Testis (tissue), 3 donors: Measurements from ENCODE around the gene CDH23. TPM values are rescaled to one million over a fixed set of nuclear protein-coding genes. Genes with fewer than 3 reads are reported as not detected.

Source experiments
- DNase-seq: peaks from one replicate; pipeline ENCODE4 v3.0.0-alpha.2; 2019
- H3K27ac ChIP-seq, 2 donors: fragments of 200-600 bp; sonication (generic); one replicate each; pipeline ENCODE4 v1.5.1; 2019
- H3K27me3 ChIP-seq: fragments of 200-600 bp; sonication (generic); one replicate; pipeline ENCODE4 v1.5.1; 2019
- H3K36me3 ChIP-seq: fragments of 200-600 bp; sonication (generic); one replicate; pipeline ENCODE4 v1.5.1; 2017; ENCODE audit warnings: low read depth; ENCODE audit errors: missing control alignments
- H3K4me1 ChIP-seq: fragments of 200-600 bp; sonication (generic); one replicate; pipeline ENCODE4 v1.5.1; 2019
- H3K4me3 ChIP-seq, 2 donors: fragments of 200-600 bp; sonication (generic); one replicate each; pipeline ENCODE4 v1.5.1; 2017 to 2019
- H3K9me3 ChIP-seq: fragments of 200-600 bp; sonication (generic); one replicate; pipeline ENCODE4 v1.5.1; 2017
- POLR2A ChIP-seq: fragments of 450-650 bp; IDR thresholded peaks from one replicate; pipeline ENCODE4 v1.6.1; 2017; ENCODE audit warnings: antibody characterized with exemption, mild to moderate bottlenecking, moderate library complexity
- WGBS, 2 donors: methylation state at CpG; one replicate each; pipeline ENCODE4 v1.1.5; 2018; 5-methylcytosine and 5-hydroxymethylcytosine counted together
- intact Hi-C: fragments of 100-400 bp; cut with DNase I; formaldehyde crosslinking; loops from one replicate; pipeline ENCODE4 v1.15.1; 2023; ENCODE audit warnings: low total_unique reads
- polyA plus RNA-seq: library from polyadenylated mRNA; stranded (reverse); fragments of 350-450 nt; fragmentation: Illumina TruSeq; extraction: RNeasy Lipid Tissue Mini Kit (QIAGEN cat#74804); gene quantifications from one replicate; pipeline ENCODE4 v1.2.3, GENCODE V29; 2014; ENCODE audit warnings: low read depth, low replicate concordance; ENCODE audit not compliant: insufficient read depth
- total RNA-seq, 2 donors: library from RNA; depleted of rRNA; stranded (reverse); fragments of >200 nt; gene quantifications; one replicate each; pipeline ENCODE4 v1.2.3, GENCODE V29; 2016
- TF ChIP-seq, protein P1 (sequence below), 3 experiments: fragments of 450-650 bp in 2 of 3; fragments of 200-600 bp in 1 of 3; sonication (generic) in 1 of 3; IDR thresholded peaks; one replicate each; pipeline ENCODE4 v1.5.1; 2016 to 2019; ENCODE audit warnings: antibody characterized with exemption in 3 of 3, mild to moderate bottlenecking in 2 of 3, moderate library complexity in 1 of 3

Gene CDH23
- total and polyA plus RNA-seq, 3 donors from 2014 or later: 29.8 to 125 (median 81.7) TPM

DNA sequence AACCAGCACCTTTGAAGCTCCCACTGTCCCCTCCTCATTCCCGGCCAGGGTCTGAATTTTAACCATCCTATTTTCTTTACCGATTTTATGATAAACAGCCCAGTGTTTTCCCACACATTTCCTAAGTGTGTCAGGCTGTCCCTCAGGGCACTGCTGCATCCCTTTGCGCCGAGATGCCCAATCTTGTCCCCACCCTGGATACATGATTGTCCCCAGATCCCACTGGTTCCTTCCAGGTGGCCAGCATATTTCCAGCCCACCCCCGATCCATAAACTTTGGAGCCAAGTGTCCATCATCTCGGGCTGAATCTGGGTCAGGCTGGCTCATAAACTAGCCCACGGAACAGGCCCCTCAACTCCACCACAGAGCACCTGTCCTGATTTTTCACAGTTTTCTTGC is 137.2 kb downstream of the CDH23 start:
- intact Hi-C loops: no loop called here
- no peaks in the 10 kb centered on the region for H3K9me3 ChIP-seq
- WGBS, 2 donors: 94 to 96% methylated on average over 7 of the region's 7 CpGs
- H3K27ac ChIP-seq: no peak overlapping the region
- H3K4me1 ChIP-seq: no peaks in the 10 kb centered on the region
- no peak for TF ChIP-seq POLR2A
- TF ChIP-seq, protein P1, sequence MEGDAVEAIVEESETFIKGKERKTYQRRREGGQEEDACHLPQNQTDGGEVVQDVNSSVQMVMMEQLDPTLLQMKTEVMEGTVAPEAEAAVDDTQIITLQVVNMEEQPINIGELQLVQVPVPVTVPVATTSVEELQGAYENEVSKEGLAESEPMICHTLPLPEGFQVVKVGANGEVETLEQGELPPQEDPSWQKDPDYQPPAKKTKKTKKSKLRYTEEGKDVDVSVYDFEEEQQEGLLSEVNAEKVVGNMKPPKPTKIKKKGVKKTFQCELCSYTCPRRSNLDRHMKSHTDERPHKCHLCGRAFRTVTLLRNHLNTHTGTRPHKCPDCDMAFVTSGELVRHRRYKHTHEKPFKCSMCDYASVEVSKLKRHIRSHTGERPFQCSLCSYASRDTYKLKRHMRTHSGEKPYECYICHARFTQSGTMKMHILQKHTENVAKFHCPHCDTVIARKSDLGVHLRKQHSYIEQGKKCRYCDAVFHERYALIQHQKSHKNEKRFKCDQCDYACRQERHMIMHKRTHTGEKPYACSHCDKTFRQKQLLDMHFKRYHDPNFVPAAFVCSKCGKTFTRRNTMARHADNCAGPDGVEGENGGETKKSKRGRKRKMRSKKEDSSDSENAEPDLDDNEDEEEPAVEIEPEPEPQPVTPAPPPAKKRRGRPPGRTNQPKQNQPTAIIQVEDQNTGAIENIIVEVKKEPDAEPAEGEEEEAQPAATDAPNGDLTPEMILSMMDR (IDR thresholded peaks at IDR 0.05): no peak
- no peak for DNase-seq
- no peaks in the 10 kb centered on the region for H3K36me3 ChIP-seq
- no peaks in the 10 kb centered on the region for H3K27me3 ChIP-seq
- no peak overlapping the region for H3K4me3 ChIP-seq

DNA sequence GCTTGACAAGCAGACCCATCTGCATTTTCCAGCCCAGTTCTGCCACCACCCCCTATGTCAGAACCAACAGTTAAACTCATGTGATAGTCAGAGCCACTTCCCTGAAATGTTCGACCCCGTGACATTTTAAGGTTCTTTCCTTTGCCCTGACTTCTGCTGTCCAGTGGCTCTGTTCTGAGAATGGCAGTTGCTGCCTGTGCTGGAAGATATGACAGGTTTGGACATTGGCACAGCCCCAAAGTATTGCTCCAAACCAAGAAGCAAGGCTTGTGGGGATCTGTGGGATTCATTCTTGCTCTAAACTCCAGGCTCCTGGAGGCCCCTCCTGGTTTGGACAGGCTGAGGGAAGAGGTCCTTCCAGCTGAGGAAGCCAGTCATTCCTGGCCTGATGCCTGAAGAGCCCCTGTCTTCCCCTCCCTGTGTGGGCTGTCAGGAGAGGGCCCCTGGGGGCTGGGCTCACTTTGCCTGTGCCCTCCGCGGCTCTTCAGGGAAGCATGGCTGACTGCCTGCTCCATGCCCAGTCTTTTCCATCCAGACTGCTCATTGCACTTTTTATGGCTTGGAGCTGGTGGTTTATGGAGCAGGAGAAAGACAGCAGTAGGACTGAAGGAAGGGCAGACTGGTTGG is 138.0 kb downstream of the CDH23 start:
- Histone ChIP-seq H3K27me3 (no peaks in the 10 kb centered on the region), H3K4me3 (no peak overlapping the region), H3K4me1 (no peaks in the 10 kb centered on the region), H3K27ac (no peak overlapping the region), H3K9me3 (no peaks in the 10 kb centered on the region), H3K36me3 (no peaks in the 10 kb centered on the region)
- WGBS, 2 donors: 72 to 78% methylated on average over 4 of the region's 4 CpGs
- TF ChIP-seq POLR2A: no peak
- TF ChIP-seq, protein P1 (IDR thresholded peaks at IDR 0.05): no peak
- DNase-seq: no peak
- intact Hi-C loops: no loop called here

DNA sequence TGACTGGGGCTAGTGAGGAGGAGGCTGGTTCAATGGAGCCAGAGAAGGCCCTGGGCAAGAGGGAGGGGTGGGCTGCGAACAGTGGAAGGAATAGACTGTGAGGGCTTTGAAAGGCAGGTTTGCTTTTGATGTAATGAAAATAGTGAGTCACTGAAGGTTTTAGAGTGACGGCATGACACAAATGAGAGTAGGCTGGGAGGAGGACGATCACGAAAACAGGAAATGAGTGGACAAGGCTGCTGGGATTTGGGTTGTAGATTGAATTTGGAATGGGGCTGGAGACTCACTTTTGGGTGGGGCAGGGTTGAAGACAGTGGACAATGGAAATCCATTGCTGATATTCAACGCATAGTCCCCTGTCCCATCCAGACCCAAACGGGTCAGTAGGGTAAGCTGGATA is 139.6 kb downstream of the CDH23 start:
- no peak for DNase-seq
- Histone ChIP-seq H3K27me3 (no peaks in the 10 kb centered on the region), H3K36me3 (no peaks in the 10 kb centered on the region), H3K4me3 (no peak overlapping the region), H3K9me3 (no peaks in the 10 kb centered on the region), H3K27ac (no peak overlapping the region), H3K4me1 (no peaks in the 10 kb centered on the region)
- WGBS, 2 donors: 90 to 96% methylated on average over 6 of the region's 6 CpGs
- TF ChIP-seq POLR2A: no peak
- TF ChIP-seq, protein P1 (IDR thresholded peaks at IDR 0.05): no peak
- intact Hi-C loops: no loop called here

- no peaks in the 10 kb centered on the region for H3K9me3 ChIP-seq
- no peak overlapping the region for H3K27ac ChIP-seq
- no peak overlapping the region for H3K4me3 ChIP-seq
- intact Hi-C loops: no loop called here
- 89 to 90% methylated on average over 8 of the region's 8 CpGs for WGBS, 2 donors
- H3K36me3 ChIP-seq: no peaks in the 10 kb centered on the region
- no peak for DNase-seq
- no peaks in the 10 kb centered on the region for H3K27me3 ChIP-seq
- no peak for TF ChIP-seq POLR2A
- TF ChIP-seq, protein P1 (IDR thresholded peaks at IDR 0.05): no peak
- H3K4me1 ChIP-seq: no peaks in the 10 kb centered on the region
Measured at GRCh38 chr10:71537125-71537524, 140.4 kb downstream of the CDH23 start.

GRCh38 chr10:71537681-71538080 is 141.0 kb downstream of the CDH23 start:
- TF ChIP-seq, protein P1 (IDR thresholded peaks at IDR 0.05): no peak
- no peak for TF ChIP-seq POLR2A
- Histone ChIP-seq H3K27me3 (no peaks in the 10 kb centered on the region), H3K4me1 (no peaks in the 10 kb centered on the region), H3K9me3 (no peaks in the 10 kb centered on the region), H3K4me3 (no peak overlapping the region), H3K27ac (no peak overlapping the region), H3K36me3 (no peaks in the 10 kb centered on the region)
- no peak for DNase-seq
- WGBS, 2 donors: 85 to 92% methylated on average over 7 of the region's 7 CpGs
- intact Hi-C loops: no loop called here
